Activated naive CD8-positive, alpha-beta T cell treated with anti-CD3 and anti-CD28 coated beads, Interleukin-2, amount 50 U/mL, for 24 hours (primary cell): ENCODE data around the gene TREML2.

Experiments
- ATAC-seq: fragments of 150-1000 bp; cut with Tn5 transposase; one replicate; pipeline ENCODE4 v1.10.0; 2021
- DNase-seq: peaks from one replicate; pipeline ENCODE4 v3.0.0; 2021
- H3K27ac Mint-ChIP-seq: one replicate; pipeline ENCODE4 v1.8.0; 2021; ENCODE audit warnings: mild to moderate bottlenecking, mixed read lengths
- H3K27me3 Mint-ChIP-seq: one replicate; pipeline ENCODE4 v1.8.0; 2021; ENCODE audit warnings: mixed read lengths
- H3K36me3 Mint-ChIP-seq: one replicate; pipeline ENCODE4 v1.8.0; 2021; ENCODE audit warnings: low read depth, mixed read lengths
- H3K4me1 Mint-ChIP-seq: one replicate; pipeline ENCODE4 v1.8.0; 2021; ENCODE audit warnings: mixed read lengths
- H3K4me3 Mint-ChIP-seq: one replicate; pipeline ENCODE4 v1.8.0; 2021; ENCODE audit warnings: mild to moderate bottlenecking, moderate library complexity, mixed read lengths
- H3K9me3 Mint-ChIP-seq: one replicate; pipeline ENCODE4 v1.8.0; 2021; ENCODE audit warnings: mixed read lengths

The TREML2 gene

GRCh38 chr6:41156001-41156400, 44.9 kb downstream of the TREML2 start:
- no peaks in the 10 kb centered on the region for H3K36me3 Mint-ChIP-seq
- no peak overlapping the region for H3K27ac Mint-ChIP-seq
- H3K27me3 Mint-ChIP-seq = peaks cover 4% of the 10 kb centered on the region
- H3K4me3 Mint-ChIP-seq = no peak overlapping the region
- H3K4me1 Mint-ChIP-seq = no peaks in the 10 kb centered on the region
- DNase-seq (no peak), ATAC-seq (no peak)
- H3K9me3 Mint-ChIP-seq = no peaks in the 10 kb centered on the region

GRCh38 chr6:41155132-41155805, 45.7 kb downstream of the TREML2 start:
- H3K36me3 Mint-ChIP-seq = no peaks in the 10 kb centered on the region
- H3K4me3 Mint-ChIP-seq = no peak overlapping the region
- no peak overlapping the region for H3K27ac Mint-ChIP-seq
- no peaks in the 10 kb centered on the region for H3K9me3 Mint-ChIP-seq
- ATAC-seq (no peak), DNase-seq (no peak)
- H3K4me1 Mint-ChIP-seq = no peaks in the 10 kb centered on the region
- peaks cover 4% of the 10 kb centered on the region for H3K27me3 Mint-ChIP-seq

- ATAC-seq = no peak
- DNase-seq = no peak
- H3K27ac Mint-ChIP-seq = no peak within 1 kb of the TSS
- no peaks in the 10 kb centered on the region for H3K36me3 Mint-ChIP-seq
- H3K4me1 Mint-ChIP-seq = no peaks in the 10 kb centered on the region
- no peak within 1 kb of the TSS for H3K4me3 Mint-ChIP-seq
- H3K27me3 Mint-ChIP-seq = peaks cover 4% of the 10 kb centered on the region
- no peaks in the 10 kb centered on the region for H3K9me3 Mint-ChIP-seq
Measured at GRCh38 chr6:41153992-41154625, 46.8 kb downstream of the TREML2 start, which contains the start of gene TREML1. Gene TREML1, minus strand, starts transcription at chr6:41154347. Its CDS starts 59 bp downstream, at chr6:41154288.

GRCh38 chr6:41153451-41153850, 47.5 kb downstream of the TREML2 start:
- no peaks in the 10 kb centered on the region for H3K9me3 Mint-ChIP-seq
- no peak overlapping the region for H3K27ac Mint-ChIP-seq
- DNase-seq = no peak
- no peak for ATAC-seq
- no peak overlapping the region for H3K4me3 Mint-ChIP-seq
- H3K36me3 Mint-ChIP-seq = no peaks in the 10 kb centered on the region
- no peaks in the 10 kb centered on the region for H3K4me1 Mint-ChIP-seq
- H3K27me3 Mint-ChIP-seq = peaks cover 4% of the 10 kb centered on the region

- peaks cover 2% of the 10 kb centered on the region for H3K27me3 Mint-ChIP-seq
- H3K36me3 Mint-ChIP-seq = peaks cover 2% of the 10 kb centered on the region
- H3K27ac Mint-ChIP-seq = no peak overlapping the region
- peaks cover 9% of the 10 kb centered on the region for H3K4me1 Mint-ChIP-seq
- DNase-seq (no peak), ATAC-seq (no peak)
- no peak overlapping the region for H3K4me3 Mint-ChIP-seq
- H3K9me3 Mint-ChIP-seq = no peaks in the 10 kb centered on the region
Measured at GRCh38 chr6:41150671-41151070, 50.3 kb downstream of the TREML2 start.

GRCh38 chr6:41147917-41148316, 53.0 kb downstream of the TREML2 start:
- Mint-ChIP-seq H3K9me3 (no peaks in the 10 kb centered on the region), H3K4me3 (no peak overlapping the region), H3K36me3 (peaks cover 2% of the 10 kb centered on the region)

More at GRCh38 chr6:41147917-41148316, 53.0 kb downstream of the TREML2 start:
- H3K4me1 Mint-ChIP-seq = peaks cover 9% of the 10 kb centered on the region
- no peaks in the 10 kb centered on the region for H3K27me3 Mint-ChIP-seq
- ATAC-seq = no peak
- H3K27ac Mint-ChIP-seq = no peak overlapping the region
- no peak for DNase-seq
